ENCODE measurements around the gene EOLA1.
"Not testable (repeated sequence)": the region's sequence is repeated elsewhere in the genome, so short reads cannot be mapped to it uniquely, and the experiment has no call there.

DNA sequence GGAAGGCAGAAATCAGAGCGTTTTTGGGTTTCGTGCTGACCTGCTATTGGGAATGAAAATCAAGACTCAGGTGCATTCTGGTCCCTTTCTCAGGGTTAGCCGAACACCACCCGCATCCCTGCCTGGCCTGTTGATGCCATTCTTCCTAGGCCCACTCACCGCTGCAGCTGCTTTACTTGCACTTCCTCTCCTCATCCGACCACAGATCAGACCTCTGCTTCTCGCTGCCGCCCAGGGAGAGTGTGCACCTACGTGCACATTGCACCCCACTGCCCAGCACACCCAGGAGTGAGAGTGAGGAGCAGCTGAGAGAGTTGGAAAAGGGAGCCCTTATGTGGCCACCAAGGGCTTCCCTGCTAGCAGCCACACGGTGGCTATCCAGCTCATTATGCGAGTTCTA is 3.3 kb upstream of the EOLA1 start:
- TF ChIP-seq, protein P1, sequence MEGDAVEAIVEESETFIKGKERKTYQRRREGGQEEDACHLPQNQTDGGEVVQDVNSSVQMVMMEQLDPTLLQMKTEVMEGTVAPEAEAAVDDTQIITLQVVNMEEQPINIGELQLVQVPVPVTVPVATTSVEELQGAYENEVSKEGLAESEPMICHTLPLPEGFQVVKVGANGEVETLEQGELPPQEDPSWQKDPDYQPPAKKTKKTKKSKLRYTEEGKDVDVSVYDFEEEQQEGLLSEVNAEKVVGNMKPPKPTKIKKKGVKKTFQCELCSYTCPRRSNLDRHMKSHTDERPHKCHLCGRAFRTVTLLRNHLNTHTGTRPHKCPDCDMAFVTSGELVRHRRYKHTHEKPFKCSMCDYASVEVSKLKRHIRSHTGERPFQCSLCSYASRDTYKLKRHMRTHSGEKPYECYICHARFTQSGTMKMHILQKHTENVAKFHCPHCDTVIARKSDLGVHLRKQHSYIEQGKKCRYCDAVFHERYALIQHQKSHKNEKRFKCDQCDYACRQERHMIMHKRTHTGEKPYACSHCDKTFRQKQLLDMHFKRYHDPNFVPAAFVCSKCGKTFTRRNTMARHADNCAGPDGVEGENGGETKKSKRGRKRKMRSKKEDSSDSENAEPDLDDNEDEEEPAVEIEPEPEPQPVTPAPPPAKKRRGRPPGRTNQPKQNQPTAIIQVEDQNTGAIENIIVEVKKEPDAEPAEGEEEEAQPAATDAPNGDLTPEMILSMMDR (IDR thresholded peaks at IDR 0.05): not testable (repeated sequence)
- not testable (repeated sequence) for TF ChIP-seq POLR2A (IDR thresholded peaks at IDR 0.05; ENCODE audit: low read depth); POLR2AphosphoS5 (IDR thresholded peaks at IDR 0.05)
